AG04450 (cell line): ENCODE data around the gene SAP30L. TPM values are rescaled to one million over a fixed set of nuclear protein-coding genes. Genes with fewer than 3 reads are reported as not detected.

ENCODE experiments used
- CTCF ChIA-PET: fragments of 300-600, 350-600 bp; formaldehyde crosslinking; extraction: SDS; loops from one replicate; lab custom pipeline; 2022; ENCODE audit warnings: antibody characterized with exemption, inconsistent platforms; lab: Charles Lee
- POLR2A ChIA-PET: fragments of 350-600 bp; formaldehyde crosslinking; extraction: SDS; loops from one replicate; lab custom pipeline; 2021; ENCODE audit warnings: antibody characterized with exemption, inconsistent platforms; lab: Yijun Ruan, JAX
- DNase-seq: peaks from one replicate; pipeline ENCODE4 v3.0.0-alpha.2; 2011; ENCODE audit warnings: low read depth, low spot score
- H3K27ac ChIP-seq: one replicate; pipeline ENCODE4 v1.5.1; 2012; ENCODE audit warnings: low read depth, low read length, control low read depth
- H3K27me3 ChIP-seq: one replicate; pipeline ENCODE4 v1.6.0; 2012; ENCODE audit warnings: low read length; ENCODE audit not compliant: control insufficient read depth, insufficient read depth
- H3K4me3 ChIP-seq: 2 replicates; pipeline ENCODE4 v1.5.1; 2011; ENCODE audit warnings: mild to moderate bottlenecking, low read depth, low read length, control low read depth
- H3K9me3 ChIP-seq: 2 replicates; pipeline ENCODE4 v1.5.1; 2012; ENCODE audit warnings: low read length; ENCODE audit not compliant: control insufficient read depth, insufficient read depth
- CTCF ChIP-seq: IDR thresholded peaks from 2 replicates; pipeline ENCODE4 v1.5.1; 2011; ENCODE audit warnings: low read depth, low read length, control low read depth, inconsistent platforms
- polyA plus RNA-seq: library from polyadenylated mRNA; depleted of rRNA; stranded (reverse); fragments of >200 nt; gene quantifications from 2 replicates; pipeline ENCODE4 v1.2.3, GENCODE V29; 2011

Gene SAP30L
- polyA plus RNA-seq, 1 experiment, result 51.9 TPM

GRCh38 chr5:154410008-154410407, 35.8 kb upstream of the SAP30L start:
- no peak for DNase-seq
- ChIA-PET POLR2A (no interaction called here), CTCF (interaction anchor here (1.2 to 1.8 kb wide), 2 partner anchors 213 to 337 kb away, joined by 3 to 7 read pairs; no protein-coding TSS in a partner anchor)
- TF ChIP-seq CTCF, result no peak
- H3K27me3 ChIP-seq, result no peaks in the 10 kb centered on the region
- H3K9me3 ChIP-seq, result no peaks in the 10 kb centered on the region
- H3K4me3 ChIP-seq, result no peak overlapping the region
- no peak overlapping the region for H3K27ac ChIP-seq

- ChIA-PET CTCF (interaction anchor here (1.2 kb wide), 1 partner anchor 338 kb away, joined by 3 read pairs; no protein-coding TSS in a partner anchor), POLR2A (no interaction called here)
- H3K9me3 ChIP-seq, result no peaks in the 10 kb centered on the region
These were observed 35.0 kb upstream of the SAP30L start for GRCh38 chr5:154410786-154411185.

GRCh38 chr5:154411338-154411737, 34.5 kb upstream of the SAP30L start:
- TF ChIP-seq CTCF, result no peak
- ChIA-PET POLR2A (no interaction called here), CTCF (no interaction called here)
- H3K27me3 ChIP-seq, result no peaks in the 10 kb centered on the region
- H3K9me3 ChIP-seq, result no peaks in the 10 kb centered on the region
- no peak overlapping the region for H3K27ac ChIP-seq
- no peak overlapping the region for H3K4me3 ChIP-seq
- no peak for DNase-seq

More at GRCh38 chr5:154410786-154411185, 35.0 kb upstream of the SAP30L start:
- no peak for TF ChIP-seq CTCF
- Histone ChIP-seq H3K27ac (no peak overlapping the region), H3K27me3 (no peaks in the 10 kb centered on the region), H3K4me3 (no peak overlapping the region)
- no peak for DNase-seq

- no peak overlapping the region for H3K27ac ChIP-seq
- no peak for TF ChIP-seq CTCF
- no peaks in the 10 kb centered on the region for H3K27me3 ChIP-seq
- no peak overlapping the region for H3K4me3 ChIP-seq
- H3K9me3 ChIP-seq, result no peaks in the 10 kb centered on the region
- ChIA-PET POLR2A (no interaction called here), CTCF (no interaction called here)
- no peak for DNase-seq
These were observed 33.5 kb upstream of the SAP30L start for GRCh38 chr5:154412316-154412715.

- ChIA-PET POLR2A (no interaction called here), CTCF (no interaction called here)
- Histone ChIP-seq H3K9me3 (no peaks in the 10 kb centered on the region), H3K27me3 (no peaks in the 10 kb centered on the region), H3K27ac (no peak overlapping the region), H3K4me3 (no peak overlapping the region)
- TF ChIP-seq CTCF, result no peak
- no peak for DNase-seq
These were observed 32.9 kb upstream of the SAP30L start for GRCh38 chr5:154412925-154413324.
